Measurements from ENCODE around the gene EPS8. TPM values are rescaled to one million over a fixed set of nuclear protein-coding genes. Genes with fewer than 3 reads are reported as not detected.
A peak's percentile ranks its signal among the peaks of the same experiment; 100 is the strongest.

Gene EPS8
- polyA plus RNA-seq, 5 donors = 31.3 to 43.3 (median 37.4) TPM

- DNase-seq = no peak
These were observed 67.7 kb downstream of the EPS8 start for GRCh38 chr12:15721316-15722115.

GRCh38 chr12:15720295-15720694, 68.9 kb downstream of the EPS8 start:
- DNase-seq = no peak

- no peak for DNase-seq
These were observed 70.0 kb downstream of the EPS8 start for GRCh38 chr12:15719230-15719629.

GRCh38 chr12:15717940-15718567, 71.1 kb downstream of the EPS8 start:
- no peak for DNase-seq

- no peak for DNase-seq
These were observed 72.6 kb downstream of the EPS8 start for GRCh38 chr12:15716581-15716980.

- no peak for DNase-seq
These were observed 74.9 kb downstream of the EPS8 start for GRCh38 chr12:15714256-15714655.

- DNase-seq = peak; percentile 23 to 54
These were observed 76.1 kb downstream of the EPS8 start for GRCh38 chr12:15712823-15713660.

- no peak for DNase-seq
These were observed 77.0 kb downstream of the EPS8 start for GRCh38 chr12:15712160-15712559.

- no peak for DNase-seq
These were observed 78.2 kb downstream of the EPS8 start for GRCh38 chr12:15710860-15711510.

- no peak for DNase-seq
These were observed 79.6 kb downstream of the EPS8 start for GRCh38 chr12:15709551-15709950.

- no peak for DNase-seq
These were observed 80.7 kb downstream of the EPS8 start for GRCh38 chr12:15708396-15709076.

- DNase-seq = no peak
These were observed 81.5 kb downstream of the EPS8 start for GRCh38 chr12:15707516-15708199.

- no peak for DNase-seq
These were observed 83.0 kb downstream of the EPS8 start for GRCh38 chr12:15706010-15706676.

- DNase-seq = no peak
These were observed 83.6 kb downstream of the EPS8 start for GRCh38 chr12:15705606-15706005.

- DNase-seq = no peak
These were observed 86.9 kb downstream of the EPS8 start for GRCh38 chr12:15702276-15702675.

- DNase-seq = no peak
These were observed 87.5 kb downstream of the EPS8 start for GRCh38 chr12:15701631-15702156.

GRCh38 chr12:15701206-15701605, 88.0 kb downstream of the EPS8 start:
- no peak for DNase-seq

GRCh38 chr12:15700595-15700994, 88.6 kb downstream of the EPS8 start:
- no peak for DNase-seq

- DNase-seq = no peak
These were observed 89.3 kb downstream of the EPS8 start for GRCh38 chr12:15699886-15700285.

GRCh38 chr12:15698377-15698871, 90.8 kb downstream of the EPS8 start:
- no peak for DNase-seq

Data from right lung (tissue), 5 donors.